ENCODE measurements around the gene TAL2.
A peak's percentile ranks its signal among the peaks of the same experiment; 100 is the strongest.

The TAL2 gene

DNA sequence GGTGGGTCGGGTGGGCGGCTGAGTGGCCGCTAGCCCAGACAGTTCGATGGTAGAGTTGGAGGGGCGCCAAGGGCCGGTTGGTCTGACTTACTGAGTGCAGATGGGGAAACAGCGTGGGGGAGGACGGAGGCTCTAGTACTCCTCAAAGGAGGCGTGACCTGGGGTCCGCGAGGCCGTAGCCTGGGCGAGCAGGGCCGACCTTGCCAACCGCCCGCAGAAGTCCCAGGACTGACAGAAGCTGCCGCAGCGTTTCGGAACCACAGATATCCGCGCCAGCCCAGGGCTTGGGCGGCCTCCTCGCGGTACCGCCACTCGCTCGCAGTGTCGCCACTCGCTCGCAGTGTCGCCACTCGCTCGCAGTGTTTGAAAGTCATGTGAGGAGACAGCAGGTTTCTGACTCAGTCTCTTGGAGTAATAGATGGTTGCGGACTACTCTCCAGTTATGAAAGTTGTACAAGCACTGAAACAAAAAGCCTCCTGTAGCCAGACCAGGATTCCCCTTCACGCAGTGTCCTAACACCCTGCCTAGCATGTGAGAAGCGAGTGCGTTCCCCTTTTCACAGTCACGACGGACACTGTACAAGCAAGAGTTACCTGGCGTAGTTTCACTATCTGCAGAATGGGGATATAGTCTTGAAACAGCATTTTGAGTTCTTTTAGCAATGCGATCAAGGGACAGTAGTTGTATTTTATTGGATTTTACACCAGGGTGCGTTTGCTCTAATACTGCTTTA, 32.8 kb downstream of the TAL2 start:
- DNase-seq = peak in 2 of 3 donors; percentile 79 to 86
- CTCF ChIA-PET = interaction anchor here (1.7 kb wide), 1 partner anchor 23 kb away, joined by 4 read pairs; no protein-coding TSS in a partner anchor

DNA sequence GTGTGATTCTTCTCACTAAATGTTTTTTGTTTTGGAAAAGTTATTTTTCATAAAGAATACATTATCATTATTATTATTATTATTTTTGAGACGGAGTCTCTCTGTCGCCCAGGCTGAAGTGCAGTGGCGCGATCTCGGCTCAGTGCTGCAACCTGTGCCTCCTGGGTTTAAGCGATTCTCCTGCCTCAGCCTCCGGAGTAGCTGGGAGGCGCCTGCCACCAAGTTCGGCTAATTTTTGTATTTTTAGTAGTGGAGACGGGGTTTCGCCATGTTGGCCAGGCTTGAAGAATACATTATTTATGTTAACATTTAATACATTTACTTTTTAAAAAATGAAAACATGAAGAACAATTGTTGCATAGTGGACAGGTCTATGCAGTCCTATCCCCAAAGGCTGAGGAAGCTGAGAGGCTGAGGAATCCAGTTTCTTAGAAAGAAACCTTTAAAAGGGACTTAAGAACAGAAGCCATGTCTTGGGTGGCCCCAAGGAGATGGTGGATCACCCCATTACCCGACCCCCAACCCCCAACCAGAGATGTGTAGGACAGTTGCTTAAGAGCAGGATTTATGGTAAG, 34.0 kb downstream of the TAL2 start:
- CTCF ChIA-PET = no interaction called here
- peaks cover 26 to 57% (median 41%) of the 10 kb centered on the region in 4 experiments for H3K4me1 ChIP-seq (ENCODE audit: control extremely low read depth in 1 of 4, control insufficient read depth in 4 of 4, insufficient read depth in 4 of 4, low read length in 3 of 4)
- H3K27me3 ChIP-seq (replicated peaks in 2 of 5; ENCODE audit: control insufficient read depth in 4 of 5, insufficient read depth in 5 of 5, low read length in 4 of 5) = peaks cover 0 to 2% (median 0%) of the 10 kb centered on the region in 5 experiments
- H3K36me3 ChIP-seq (ENCODE audit: control insufficient read depth in 4 of 4, insufficient read depth in 4 of 4, low read length in 3 of 4) = no peaks in the 10 kb centered on the region
- POLR2A ChIA-PET = no interaction called here
- H3K4me3 ChIP-seq (ENCODE audit: control insufficient read depth in 1 of 7, extremely low read depth in 1 of 7, insufficient read depth in 4 of 7, low read depth in 2 of 7, low read length in 6 of 7) = peak overlapping the region in 1 of 7 experiments; percentile 84
- no peaks in the 10 kb centered on the region for H3K9me3 ChIP-seq (ENCODE audit: control extremely low read depth in 1 of 5, control insufficient read depth in 4 of 5, insufficient read depth in 2 of 5, low read depth in 1 of 5, low read length in 4 of 5)
- WGBS (ENCODE audit: insufficient coverage) = 83% methylated on average over 1 of the region's 12 CpGs
- H3K27ac ChIP-seq (ENCODE audit: insufficient read depth in 1 of 2, low read depth in 1 of 2, low read length in 2 of 2, poor library complexity in 1 of 2, severe bottlenecking in 2 of 2) = peak overlapping the region in 1 of 2 experiments; percentile 12
- no peak for DNase-seq

More for the DNA sequence above, 32.8 kb downstream of the TAL2 start:
- no peaks in the 10 kb centered on the region for H3K36me3 ChIP-seq (ENCODE audit: control insufficient read depth in 4 of 4, insufficient read depth in 4 of 4, low read length in 3 of 4)
- H3K4me3 ChIP-seq (ENCODE audit: control insufficient read depth in 1 of 7, extremely low read depth in 1 of 7, insufficient read depth in 4 of 7, low read depth in 2 of 7, low read length in 6 of 7) = peak overlapping the region; percentile 74 to 93 (median 84)
- peaks cover 23 to 45% (median 29%) of the 10 kb centered on the region in 4 experiments for H3K4me1 ChIP-seq (ENCODE audit: control extremely low read depth in 1 of 4, control insufficient read depth in 4 of 4, insufficient read depth in 4 of 4, low read length in 3 of 4)
- no peaks in the 10 kb centered on the region for H3K9me3 ChIP-seq (ENCODE audit: control extremely low read depth in 1 of 5, control insufficient read depth in 4 of 5, insufficient read depth in 2 of 5, low read depth in 1 of 5, low read length in 4 of 5)
- peaks cover 0 to 2% (median 0%) of the 10 kb centered on the region in 5 experiments for H3K27me3 ChIP-seq (replicated peaks in 2 of 5; ENCODE audit: control insufficient read depth in 4 of 5, insufficient read depth in 5 of 5, low read length in 4 of 5)
- peak overlapping the region in 1 of 2 experiments; percentile 61 for H3K27ac ChIP-seq (ENCODE audit: insufficient read depth in 1 of 2, low read depth in 1 of 2, low read length in 2 of 2, poor library complexity in 1 of 2, severe bottlenecking in 2 of 2)
- POLR2A ChIA-PET = no interaction called here
- under 1% methylated on average over 41 of the region's 42 CpGs for WGBS (ENCODE audit: insufficient coverage)

DNA sequence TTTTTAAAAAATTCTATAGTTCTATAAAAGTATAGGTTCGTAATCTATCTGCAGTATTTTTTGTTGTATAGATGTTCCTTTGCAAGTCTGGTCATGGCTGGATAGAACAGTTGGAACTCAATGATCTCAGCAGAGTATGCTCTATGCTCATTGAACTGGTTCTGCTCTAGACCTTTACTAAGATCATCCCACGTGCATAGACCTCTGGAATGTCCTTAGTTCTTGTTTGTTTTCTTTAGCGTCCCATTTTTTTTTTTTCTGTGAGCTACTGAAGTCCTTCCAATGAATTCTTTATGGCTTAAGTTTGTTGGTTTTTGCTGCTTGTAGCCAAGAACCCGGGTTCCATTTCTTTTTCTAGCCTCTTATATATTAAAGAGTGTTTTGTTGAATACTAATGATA, 35.6 kb downstream of the TAL2 start:
- Histone ChIP-seq H3K4me3 (ENCODE audit: control insufficient read depth in 1 of 7, extremely low read depth in 1 of 7, insufficient read depth in 4 of 7, low read depth in 2 of 7, low read length in 6 of 7) (no peak overlapping the region), H3K27ac (ENCODE audit: insufficient read depth in 1 of 2, low read depth in 1 of 2, low read length in 2 of 2, poor library complexity in 1 of 2, severe bottlenecking in 2 of 2) (no peak overlapping the region), H3K9me3 (ENCODE audit: control extremely low read depth in 1 of 5, control insufficient read depth in 4 of 5, insufficient read depth in 2 of 5, low read depth in 1 of 5, low read length in 4 of 5) (no peaks in the 10 kb centered on the region), H3K4me1 (ENCODE audit: control extremely low read depth in 1 of 4, control insufficient read depth in 4 of 4, insufficient read depth in 4 of 4, low read length in 3 of 4) (peaks cover 25 to 58% (median 42%) of the 10 kb centered on the region in 4 experiments), H3K27me3 (replicated peaks in 2 of 5; ENCODE audit: control insufficient read depth in 4 of 5, insufficient read depth in 5 of 5, low read length in 4 of 5) (no peaks in the 10 kb centered on the region), H3K36me3 (ENCODE audit: control insufficient read depth in 4 of 4, insufficient read depth in 4 of 4, low read length in 3 of 4) (peaks cover 0 to 4% (median 0%) of the 10 kb centered on the region in 4 experiments)
- no peak for DNase-seq
- POLR2A ChIA-PET = no interaction called here
- CTCF ChIA-PET = no interaction called here
- WGBS (ENCODE audit: insufficient coverage) = 100% methylated on average over 1 of the region's 4 CpGs

DNA sequence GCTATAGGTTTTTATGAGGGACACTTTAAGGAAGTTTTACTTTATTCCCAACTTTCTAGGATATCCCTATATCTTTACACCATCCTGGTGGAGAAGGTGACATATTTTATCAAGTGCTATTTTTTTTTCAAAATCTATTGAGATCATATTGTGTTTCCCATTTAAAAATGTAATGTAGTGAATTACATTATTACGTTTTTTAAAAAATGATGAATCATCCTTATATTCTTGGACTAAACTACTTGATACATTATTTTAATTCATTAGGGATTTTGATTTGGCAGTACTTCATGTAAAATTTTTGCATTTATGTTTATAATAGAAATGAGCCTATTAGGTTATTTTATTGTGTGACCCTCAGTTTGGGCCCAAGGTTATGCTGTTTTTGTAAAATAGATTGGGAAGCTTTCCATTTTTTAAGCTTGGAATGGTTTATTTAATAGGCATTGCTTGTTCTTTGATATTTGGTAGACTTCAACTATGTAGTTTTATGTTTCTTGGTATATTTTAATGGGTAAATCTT, 36.2 kb downstream of the TAL2 start:
- H3K27ac ChIP-seq (ENCODE audit: insufficient read depth in 1 of 2, low read depth in 1 of 2, low read length in 2 of 2, poor library complexity in 1 of 2, severe bottlenecking in 2 of 2) = no peak overlapping the region
- CTCF ChIA-PET = no interaction called here
- no peaks in the 10 kb centered on the region for H3K27me3 ChIP-seq (replicated peaks in 2 of 5; ENCODE audit: control insufficient read depth in 4 of 5, insufficient read depth in 5 of 5, low read length in 4 of 5)
- peaks cover 20 to 52% (median 37%) of the 10 kb centered on the region in 4 experiments for H3K4me1 ChIP-seq (ENCODE audit: control extremely low read depth in 1 of 4, control insufficient read depth in 4 of 4, insufficient read depth in 4 of 4, low read length in 3 of 4)
- H3K36me3 ChIP-seq (ENCODE audit: control insufficient read depth in 4 of 4, insufficient read depth in 4 of 4, low read length in 3 of 4) = peaks cover 0 to 4% (median 0%) of the 10 kb centered on the region in 4 experiments
- WGBS (ENCODE audit: insufficient coverage) = no CpG with 5 or more reads among the region's 1 CpG
- H3K4me3 ChIP-seq (ENCODE audit: control insufficient read depth in 1 of 7, extremely low read depth in 1 of 7, insufficient read depth in 4 of 7, low read depth in 2 of 7, low read length in 6 of 7) = no peak overlapping the region
- DNase-seq = no peak
- H3K9me3 ChIP-seq (ENCODE audit: control extremely low read depth in 1 of 5, control insufficient read depth in 4 of 5, insufficient read depth in 2 of 5, low read depth in 1 of 5, low read length in 4 of 5) = no peaks in the 10 kb centered on the region
- POLR2A ChIA-PET = no interaction called here

DNA sequence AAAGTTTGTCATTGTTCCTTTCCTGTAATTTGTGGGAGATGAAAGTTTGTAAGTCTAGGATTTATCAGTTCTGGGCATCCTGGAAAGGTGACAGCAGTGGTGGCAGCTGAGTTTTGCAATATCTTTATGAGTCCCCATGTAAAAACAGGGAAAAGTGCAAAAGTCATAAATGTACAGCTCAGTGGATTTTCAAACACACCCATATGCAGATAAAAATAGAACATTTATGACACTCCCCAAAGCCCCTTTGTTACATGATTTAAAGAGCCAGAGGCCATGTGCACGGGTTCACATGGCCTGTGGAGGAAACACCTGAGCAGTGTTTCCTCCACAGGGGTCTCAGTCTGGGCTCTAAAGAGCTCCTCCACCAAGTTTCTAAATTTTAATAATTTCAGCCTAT, 38.4 kb downstream of the TAL2 start:
- peak overlapping the region in 3 of 7 experiments; percentile 16 to 48 (median 36) for H3K4me3 ChIP-seq (ENCODE audit: control insufficient read depth in 1 of 7, extremely low read depth in 1 of 7, insufficient read depth in 4 of 7, low read depth in 2 of 7, low read length in 6 of 7)
- peaks cover 0 to 7% (median 0%) of the 10 kb centered on the region in 4 experiments for H3K36me3 ChIP-seq (ENCODE audit: control insufficient read depth in 4 of 4, insufficient read depth in 4 of 4, low read length in 3 of 4)
- peak in 2 of 3 donors; percentile 77 to 87 for DNase-seq
- no peaks in the 10 kb centered on the region for H3K9me3 ChIP-seq (ENCODE audit: control extremely low read depth in 1 of 5, control insufficient read depth in 4 of 5, insufficient read depth in 2 of 5, low read depth in 1 of 5, low read length in 4 of 5)
- CTCF ChIA-PET = interaction anchor here (1.0 to 3.2 kb wide), 3 partner anchors 14 to 23 kb away, joined by 3 to 15 read pairs (median 9); no protein-coding TSS in a partner anchor
- peaks cover 6 to 44% (median 26%) of the 10 kb centered on the region in 4 experiments for H3K4me1 ChIP-seq (ENCODE audit: control extremely low read depth in 1 of 4, control insufficient read depth in 4 of 4, insufficient read depth in 4 of 4, low read length in 3 of 4)
- WGBS (ENCODE audit: insufficient coverage) = 0% methylated on average over 1 of the region's 1 CpG
- H3K27ac ChIP-seq (ENCODE audit: insufficient read depth in 1 of 2, low read depth in 1 of 2, low read length in 2 of 2, poor library complexity in 1 of 2, severe bottlenecking in 2 of 2) = peak overlapping the region in 1 of 2 experiments; percentile 71
- H3K27me3 ChIP-seq (replicated peaks in 2 of 5; ENCODE audit: control insufficient read depth in 4 of 5, insufficient read depth in 5 of 5, low read length in 4 of 5) = no peaks in the 10 kb centered on the region
- POLR2A ChIA-PET = interaction anchor here (0.6 to 1.0 kb wide), 3 partner anchors 12 to 381 kb away, joined by 3 read pairs; no protein-coding TSS in a partner anchor

DNA sequence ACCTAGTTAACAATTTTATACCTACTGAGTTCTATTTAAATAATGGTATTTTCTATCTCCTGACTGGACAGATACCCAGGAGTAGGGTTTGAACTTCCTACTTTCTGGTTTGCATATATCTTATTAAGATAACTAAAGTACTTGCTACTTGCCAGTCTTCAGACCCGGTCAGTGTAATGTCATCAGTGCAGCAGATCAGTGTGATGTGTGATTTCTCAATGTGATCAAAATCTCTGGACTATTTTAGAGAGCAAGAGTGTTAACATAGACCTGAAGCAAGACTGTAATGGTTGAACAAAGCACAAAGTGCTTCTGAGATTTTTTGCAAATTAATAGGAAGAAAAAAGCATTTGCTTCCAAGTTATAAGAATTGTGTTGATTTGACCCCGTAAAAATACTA, 38.9 kb downstream of the TAL2 start:
- peak overlapping the region in 1 of 2 experiments; percentile 10 for H3K27ac ChIP-seq (ENCODE audit: insufficient read depth in 1 of 2, low read depth in 1 of 2, low read length in 2 of 2, poor library complexity in 1 of 2, severe bottlenecking in 2 of 2)
- peaks cover 4 to 39% (median 24%) of the 10 kb centered on the region in 4 experiments for H3K4me1 ChIP-seq (ENCODE audit: control extremely low read depth in 1 of 4, control insufficient read depth in 4 of 4, insufficient read depth in 4 of 4, low read length in 3 of 4)
- ChIA-PET CTCF (interaction anchor here (1.0 to 3.2 kb wide), 3 partner anchors 13 to 23 kb away, joined by 3 to 15 read pairs (median 9); no protein-coding TSS in a partner anchor), POLR2A (interaction anchor here (0.6 to 1.0 kb wide), 3 partner anchors 12 to 381 kb away, joined by 3 read pairs; no protein-coding TSS in a partner anchor)
- no peaks in the 10 kb centered on the region for H3K9me3 ChIP-seq (ENCODE audit: control extremely low read depth in 1 of 5, control insufficient read depth in 4 of 5, insufficient read depth in 2 of 5, low read depth in 1 of 5, low read length in 4 of 5)
- no CpG with 5 or more reads among the region's 2 CpGs for WGBS (ENCODE audit: insufficient coverage)
- H3K36me3 ChIP-seq (ENCODE audit: control insufficient read depth in 4 of 4, insufficient read depth in 4 of 4, low read length in 3 of 4) = peaks cover 0 to 10% (median 0%) of the 10 kb centered on the region in 4 experiments
- peak overlapping the region in 3 of 7 experiments; percentile 4 to 48 (median 36) for H3K4me3 ChIP-seq (ENCODE audit: control insufficient read depth in 1 of 7, extremely low read depth in 1 of 7, insufficient read depth in 4 of 7, low read depth in 2 of 7, low read length in 6 of 7)
- no peak for DNase-seq
- H3K27me3 ChIP-seq (replicated peaks in 2 of 5; ENCODE audit: control insufficient read depth in 4 of 5, insufficient read depth in 5 of 5, low read length in 4 of 5) = no peaks in the 10 kb centered on the region

Measured in common myeloid progenitor, CD34-positive (primary cell).